Fibroblast of skin of left biceps (primary cell): ENCODE results near the gene ASCL1.

Experiments used
- DNase-seq, 2 experiments: peaks; one replicate each; pipeline ENCODE4 v3.0.0-alpha.2; 2013; ENCODE audit warnings: low read depth in 2 of 2

ASCL1 gene

GRCh38 chr12:102977945-102978706 is 20.7 kb downstream of the ASCL1 start:
- no peak for DNase-seq

- DNase-seq = no peak
These were observed 22.9 kb downstream of the ASCL1 start for GRCh38 chr12:102980350-102980749.

DNA sequence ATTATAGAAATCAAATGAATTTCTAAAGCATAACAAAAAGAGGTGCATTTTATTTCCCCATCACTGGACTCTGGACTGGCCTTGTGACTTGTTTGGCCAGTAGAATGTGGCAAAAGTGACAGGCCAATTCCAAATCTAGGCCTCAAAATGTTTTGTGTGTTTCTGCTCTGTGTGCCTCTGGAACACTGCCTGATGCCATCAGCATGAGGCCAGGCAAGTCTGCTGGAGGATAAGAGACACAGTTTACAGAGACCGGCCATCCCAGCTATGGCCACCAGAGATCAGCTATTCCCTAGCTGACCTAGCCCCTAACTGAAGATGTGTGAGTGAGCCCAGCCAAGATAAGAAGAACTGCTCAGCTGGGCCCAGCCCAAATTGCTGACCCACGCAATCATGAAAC is 32.9 kb downstream of the ASCL1 start:
- DNase-seq = no peak

- DNase-seq = no peak
These were observed 34.8 kb downstream of the ASCL1 start for GRCh38 chr12:102992297-102992696.

- DNase-seq = no peak
These were observed 35.2 kb downstream of the ASCL1 start for GRCh38 chr12:102992720-102993119.

GRCh38 chr12:102993537-102993936 is 36.1 kb downstream of the ASCL1 start:
- DNase-seq = no peak

GRCh38 chr12:102995372-102995771 is 37.9 kb downstream of the ASCL1 start:
- DNase-seq = no peak
